SKM-1 treated with dmso at 0.1 percent for 144 hours (cell line): ENCODE data around the gene B9D1.

Experiments used
- DNase-seq: peaks from one replicate; lab custom pipeline; 2025; ENCODE audit not compliant: unreplicated experiment; lab: John Stamatoyannopoulos, UW

Gene B9D1

DNA sequence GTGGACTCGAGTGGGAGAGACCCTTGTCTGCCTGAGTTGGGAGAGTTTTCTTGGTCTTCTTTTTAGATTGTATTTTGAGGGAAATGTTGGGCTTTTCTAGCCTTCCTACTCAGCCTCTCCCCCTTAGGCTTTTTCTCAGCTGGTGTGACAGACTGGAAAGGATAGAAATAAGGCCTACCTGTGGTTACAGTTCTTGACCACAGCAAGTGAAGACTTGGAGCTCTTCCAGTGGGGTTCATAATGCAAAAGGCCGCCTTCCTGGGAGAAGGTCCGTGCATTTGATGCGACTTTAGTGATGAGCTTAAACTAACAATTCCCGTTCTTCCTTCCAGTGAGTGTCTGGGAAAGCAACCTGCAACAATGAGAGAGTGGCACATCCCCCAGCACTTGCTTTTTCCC is 56.8 kb downstream of the B9D1 start:
- no peak for DNase-seq

DNA sequence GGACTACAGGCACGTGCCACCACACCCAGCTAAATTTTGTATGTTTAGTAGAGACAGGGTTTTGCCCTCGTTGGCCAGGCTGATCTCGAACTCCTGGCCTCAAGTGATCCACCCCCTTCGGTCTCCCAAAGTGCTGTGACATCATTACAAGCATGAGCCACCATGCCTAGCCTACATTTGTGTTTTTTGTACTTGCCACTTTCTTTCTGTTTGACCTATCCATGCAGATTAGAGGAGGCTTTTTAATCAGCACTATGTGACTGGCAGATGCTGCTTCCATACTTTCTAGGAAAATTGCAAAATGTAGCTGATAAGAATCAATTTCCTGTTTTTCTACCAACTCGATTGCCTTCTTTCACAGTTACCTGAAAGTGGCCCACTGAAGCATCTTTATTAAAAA is 57.3 kb downstream of the B9D1 start:
- no peak for DNase-seq

DNA sequence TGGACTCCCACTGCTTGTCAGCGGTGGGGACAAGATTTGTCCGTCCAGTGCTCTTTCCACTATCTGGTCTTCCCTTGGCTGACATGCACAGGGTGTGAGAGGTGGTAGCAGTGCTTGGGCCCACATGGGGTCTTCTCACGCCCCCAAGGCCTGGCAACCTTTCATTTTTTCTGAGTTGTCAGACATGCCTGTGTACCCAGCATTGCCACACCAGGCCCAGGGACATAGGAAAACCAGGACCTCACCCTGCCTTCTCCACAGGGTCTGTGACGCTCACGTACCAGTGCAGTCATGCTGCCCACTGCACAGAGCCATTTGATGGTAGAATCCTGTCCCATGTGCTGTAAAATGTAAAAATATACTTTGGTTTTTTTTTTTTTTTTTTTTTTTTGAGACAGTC is 57.8 kb downstream of the B9D1 start:
- no peak for DNase-seq

DNA sequence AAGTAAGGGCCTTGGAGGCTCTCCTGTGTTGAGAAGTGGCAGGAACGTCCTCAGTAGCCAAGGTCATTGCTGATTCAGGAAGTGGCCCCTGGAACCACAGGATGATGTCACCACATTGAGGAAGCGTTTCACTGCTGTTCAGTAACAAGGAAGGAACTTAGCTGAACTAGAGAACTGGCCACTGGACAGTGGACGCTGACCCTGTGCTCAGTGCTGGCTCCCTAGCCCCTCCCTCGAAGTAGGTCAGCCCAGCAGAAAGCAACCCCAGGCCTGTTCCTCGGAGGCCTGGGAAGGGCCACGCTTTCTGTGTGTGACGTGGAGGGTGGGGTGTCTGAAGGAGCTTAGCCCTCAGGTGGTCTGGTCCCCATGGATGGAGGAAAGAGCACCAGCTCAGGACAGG is 58.3 kb downstream of the B9D1 start:
- peak; percentile 96 for DNase-seq

DNA sequence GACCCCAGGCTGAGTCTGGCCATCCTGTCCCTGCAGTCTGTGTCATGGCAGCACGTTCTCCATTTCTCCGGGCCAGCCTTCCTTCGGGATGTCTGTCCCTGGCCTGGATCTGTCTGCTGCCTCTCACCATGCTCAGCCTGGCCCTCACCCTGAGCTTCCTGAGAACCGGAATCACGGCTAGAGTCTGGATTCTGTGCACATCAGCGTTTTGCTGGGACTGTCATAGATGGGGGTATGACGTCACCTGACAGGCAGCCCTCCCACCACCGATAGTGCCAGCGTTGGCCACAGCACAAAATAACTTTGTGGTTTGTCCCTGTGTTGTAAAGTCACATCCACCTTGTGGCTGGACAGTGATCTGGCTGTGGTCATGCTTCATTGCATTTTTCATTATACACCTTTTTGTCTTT is 59.2 kb downstream of the B9D1 start:
- peak; percentile 34 for DNase-seq

DNA sequence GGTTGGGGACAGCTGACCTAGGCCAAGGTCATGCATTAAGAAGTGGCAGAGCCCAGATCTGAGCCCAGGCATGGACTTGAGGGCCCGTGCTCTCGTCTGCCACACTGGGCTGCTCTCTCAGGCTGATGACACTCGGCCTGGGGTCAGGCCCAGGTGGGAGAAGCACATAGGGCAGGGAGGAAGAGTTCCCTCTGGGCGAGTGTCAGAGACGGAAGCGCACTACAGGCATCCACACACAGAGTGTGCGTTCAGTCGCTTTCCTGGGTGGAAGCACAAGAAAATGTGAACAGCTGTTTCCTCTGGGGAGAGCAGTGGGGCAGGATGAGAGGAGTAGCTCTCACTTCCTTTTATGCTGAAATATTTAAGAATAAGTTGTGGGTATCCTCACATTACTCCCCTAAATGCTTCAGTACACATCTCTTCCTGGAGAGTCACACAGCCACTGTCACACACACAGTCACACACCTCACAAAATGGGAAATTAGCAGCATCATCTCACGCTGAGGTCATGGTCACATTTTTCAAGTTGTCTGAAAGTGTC is 59.7 kb downstream of the B9D1 start:
- DNase-seq: no peak

DNA sequence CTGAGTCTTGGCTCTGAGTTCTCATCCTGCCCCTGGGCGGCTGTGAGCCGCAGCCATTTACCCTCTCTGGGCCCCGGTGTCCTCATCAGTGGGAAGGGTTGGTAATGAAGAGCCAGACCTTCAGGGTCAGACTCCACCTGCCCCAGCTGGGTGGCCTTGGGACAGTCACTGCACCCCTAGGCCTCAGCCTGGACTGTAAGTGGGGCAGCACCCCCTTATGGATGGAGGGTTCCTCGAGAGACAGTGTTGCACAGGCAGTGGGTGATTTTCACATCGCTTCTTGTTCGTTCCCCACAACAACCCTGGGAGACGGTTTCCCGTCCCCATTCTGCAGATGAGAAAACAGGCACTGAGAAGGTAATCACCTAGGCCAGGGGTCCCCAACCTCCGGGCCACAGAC is 60.5 kb downstream of the B9D1 start:
- no peak for DNase-seq

DNA sequence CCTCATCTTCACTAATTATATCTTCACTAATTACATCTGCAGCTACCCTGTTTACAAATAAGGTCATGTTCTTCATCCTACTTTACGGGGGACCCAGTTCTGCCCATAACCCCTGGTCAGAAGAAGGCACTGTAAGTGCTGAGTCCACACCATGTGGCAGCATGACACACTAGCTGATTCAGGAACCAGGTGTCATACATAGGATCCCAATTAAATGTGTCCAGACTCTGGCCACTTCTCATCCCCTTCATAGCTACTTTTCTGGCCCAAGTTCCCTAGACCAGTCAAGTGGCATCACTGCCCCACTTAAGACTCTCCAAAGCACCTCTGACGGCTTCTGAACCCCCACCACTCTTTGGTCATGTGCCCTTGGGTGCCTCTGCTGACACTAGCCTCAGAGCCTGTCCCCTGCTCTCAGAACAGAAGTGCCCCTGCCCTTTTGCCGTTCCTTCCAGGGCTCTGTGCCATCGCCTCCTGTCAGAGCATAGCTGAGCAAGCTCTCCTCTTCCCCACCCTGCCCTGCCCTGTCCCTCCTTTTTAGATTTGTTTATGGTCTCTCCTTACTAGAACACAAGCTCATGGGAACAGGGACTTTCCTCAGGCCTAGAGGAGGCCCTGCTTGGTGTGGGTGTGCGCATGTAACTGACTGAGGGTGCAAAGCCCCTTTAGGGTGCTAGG is 61.1 kb downstream of the B9D1 start:
- no peak for DNase-seq

DNA sequence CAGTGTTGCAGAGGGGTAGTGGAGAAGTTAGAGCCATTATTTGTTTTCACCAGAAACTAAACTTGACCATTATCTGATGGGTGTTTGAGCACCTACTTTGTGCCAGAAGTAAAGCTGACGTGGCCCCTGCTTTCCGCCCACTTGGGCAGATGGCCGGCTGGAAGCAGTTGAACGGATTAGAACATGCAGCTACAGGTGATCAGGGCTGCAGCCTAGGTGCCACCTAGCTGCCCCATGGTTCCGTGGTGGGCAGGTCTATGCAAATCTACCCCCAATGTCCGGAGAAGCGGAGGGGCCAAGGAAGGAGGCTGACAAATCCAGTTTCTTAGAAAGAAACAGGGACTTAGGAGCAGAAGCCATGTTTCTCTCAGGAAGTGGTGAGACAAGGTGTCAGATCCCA is 62.7 kb downstream of the B9D1 start:
- no peak for DNase-seq

DNA sequence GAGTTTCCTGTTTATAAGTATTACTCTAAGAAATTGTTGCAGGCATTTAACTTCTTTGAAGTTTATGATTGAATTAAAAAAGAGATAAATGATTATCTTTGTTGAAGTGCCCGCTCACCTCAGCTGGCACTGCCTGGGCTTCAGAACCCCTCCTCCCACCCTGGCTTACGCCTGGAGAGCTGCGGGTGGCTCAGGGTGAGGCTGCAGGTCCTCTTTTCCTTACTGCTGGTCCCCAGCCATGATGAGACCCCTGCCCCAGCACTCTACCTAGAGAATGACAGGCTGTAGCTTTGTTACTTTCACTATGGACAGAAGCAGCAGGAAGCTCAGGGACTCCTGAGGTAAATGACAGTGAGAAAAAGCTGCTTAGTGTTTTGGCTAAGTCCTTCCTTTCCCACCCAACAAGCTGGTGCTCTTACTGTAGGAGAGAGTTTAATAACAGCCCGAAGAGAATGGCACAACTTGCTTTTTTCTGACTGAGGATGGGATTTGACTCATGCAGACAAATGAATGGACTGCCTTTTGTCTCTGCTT is 63.2 kb downstream of the B9D1 start:
- no peak for DNase-seq

DNA sequence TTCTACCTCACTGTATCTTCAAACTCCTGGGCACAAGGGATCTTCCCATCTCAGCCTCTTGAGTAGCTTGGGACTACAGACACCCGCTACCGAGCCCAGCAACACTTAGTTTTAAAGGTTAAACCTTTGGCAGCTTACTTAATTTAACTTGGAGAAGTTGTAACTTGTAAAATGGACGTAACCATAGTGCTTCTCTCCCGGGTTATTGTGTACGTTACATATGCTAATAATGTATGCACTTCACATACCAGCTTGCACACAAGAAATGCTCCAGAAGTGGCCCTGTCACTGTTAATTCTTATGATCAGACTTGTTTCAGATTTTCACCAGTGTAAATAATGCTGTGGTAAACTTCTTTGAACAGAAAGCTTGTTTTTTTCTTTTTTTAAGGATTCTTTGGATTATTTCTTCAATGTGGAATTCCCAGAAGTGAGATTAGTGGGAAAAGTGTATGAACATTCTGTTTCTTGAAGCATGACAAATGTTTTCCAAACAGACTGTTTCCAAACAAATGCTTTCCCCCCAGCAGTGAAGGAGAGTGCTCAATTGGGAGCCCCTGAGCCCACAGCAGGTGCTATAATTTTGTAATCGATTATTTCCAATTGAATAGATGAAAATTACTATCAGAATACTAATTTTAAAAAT is 63.8 kb downstream of the B9D1 start:
- DNase-seq: no peak

DNA sequence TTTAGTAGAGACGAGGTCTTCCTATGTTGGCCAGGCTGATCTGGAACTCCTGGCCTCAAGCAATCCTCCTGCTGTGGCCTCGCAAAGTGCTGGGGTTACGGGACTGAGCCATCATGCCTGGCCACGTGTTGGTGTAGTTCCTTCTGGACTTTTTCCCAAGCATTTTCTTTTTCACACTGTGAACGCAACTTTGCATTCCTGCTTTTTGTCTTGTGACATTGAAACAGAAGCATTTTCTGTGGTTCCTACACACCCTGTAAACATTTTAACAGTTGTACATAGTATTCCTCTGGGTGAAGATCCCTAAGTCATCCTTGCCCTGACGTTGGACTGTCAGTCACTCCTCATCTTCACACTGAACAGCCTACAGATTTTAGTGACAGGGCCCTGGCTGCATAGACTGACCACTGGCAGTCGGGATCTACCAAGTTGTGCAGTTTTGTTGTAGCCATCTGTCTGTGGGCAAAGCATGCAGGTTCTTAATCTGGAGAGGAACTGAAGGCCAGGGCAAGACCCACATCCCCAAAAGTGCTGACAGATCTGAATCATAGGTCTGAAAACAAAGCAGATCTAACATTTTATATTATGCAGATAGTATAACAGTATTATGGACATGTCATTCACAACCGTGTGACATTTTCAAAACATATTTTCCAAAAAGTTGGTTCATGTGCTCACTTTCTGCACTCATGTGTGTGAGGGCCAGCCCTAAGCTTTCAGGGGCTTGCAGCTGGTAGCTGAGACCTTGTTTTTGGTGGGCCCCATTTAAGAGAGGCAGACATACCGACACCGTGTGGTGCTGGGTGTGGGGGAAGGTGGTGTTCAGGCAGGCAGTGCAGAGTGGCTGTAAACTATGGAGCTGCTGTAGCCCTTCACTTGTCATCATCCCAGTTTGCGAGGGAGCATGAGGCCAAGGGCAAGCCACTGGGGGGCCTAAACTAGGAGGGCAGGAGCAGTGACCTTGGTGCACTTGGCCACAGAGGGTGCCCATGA is 65.4 kb downstream of the B9D1 start:
- DNase-seq: no peak

DNA sequence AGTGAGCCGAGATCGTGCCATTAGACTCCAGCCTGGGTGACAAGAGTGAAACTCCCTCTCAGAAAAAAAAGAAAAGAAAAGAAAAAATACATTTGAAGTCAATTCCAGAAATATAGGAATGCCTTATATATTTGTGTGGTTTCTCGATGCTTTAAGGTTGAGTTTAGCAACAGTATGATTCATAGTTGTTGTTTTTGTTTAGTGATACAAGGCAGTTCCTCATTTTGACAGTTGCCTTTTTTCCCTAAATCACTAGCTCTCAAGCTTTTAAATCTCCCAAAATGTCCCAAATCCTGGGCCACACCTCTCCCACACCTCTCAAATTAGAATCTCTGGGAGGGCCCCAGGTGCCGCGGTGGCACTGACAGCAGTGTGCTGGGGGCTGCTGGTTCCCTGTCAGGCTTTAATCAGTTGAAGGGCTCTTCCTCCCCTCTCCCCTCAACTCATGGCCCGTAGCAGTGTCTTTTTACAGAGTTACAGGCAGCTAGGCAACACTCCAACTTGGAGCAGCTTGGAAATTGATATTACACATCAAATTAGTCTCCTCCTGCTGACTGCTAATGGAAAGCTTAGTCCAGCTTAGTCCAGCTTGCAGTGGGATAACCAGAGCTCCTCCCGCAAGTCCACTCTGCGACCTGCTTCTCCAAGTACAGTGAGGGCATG is 66.9 kb downstream of the B9D1 start:
- DNase-seq: no peak

DNA sequence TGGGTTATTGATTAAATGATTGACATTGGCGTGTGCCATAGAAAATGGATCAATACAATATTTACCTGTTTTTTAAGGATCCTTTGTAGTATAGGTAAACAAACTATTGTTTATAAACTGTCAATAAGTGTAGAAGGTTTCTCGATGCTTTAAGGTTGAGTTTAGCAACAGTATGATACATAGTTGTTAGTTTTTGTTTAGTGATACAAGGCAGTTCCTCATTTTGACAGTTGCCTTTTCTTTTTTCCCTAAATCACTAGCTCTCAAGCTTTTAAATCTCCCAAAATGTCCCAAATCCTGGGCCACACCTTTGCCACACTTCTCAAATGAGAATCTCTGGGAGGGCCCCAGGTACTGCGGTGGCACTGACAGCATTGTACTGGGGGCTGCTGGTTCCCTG is 68.1 kb downstream of the B9D1 start:
- no peak for DNase-seq
